Peyer's patch (tissue), 4 donors: ENCODE data around the gene PINK1. TPM values are rescaled to one million over a fixed set of nuclear protein-coding genes. Genes with fewer than 3 reads are reported as not detected.
"Not testable (repeated sequence)": the region's sequence is repeated elsewhere in the genome, so short reads cannot be mapped to it uniquely, and the experiment has no call there.

Experiments
- DNase-seq, 3 donors: peaks; one replicate each; pipeline ENCODE4 v3.0.0-alpha.2; 2017 to 2019
- H3K27ac ChIP-seq, 4 donors: fragments of 200-600 bp; sonication (generic); one replicate each; pipeline ENCODE4 v1.5.1; 2016 to 2019
- H3K27me3 ChIP-seq, 2 donors: fragments of 200-600 bp; sonication (generic); one replicate each; pipeline ENCODE4 v1.5.1; 2019
- H3K36me3 ChIP-seq, 3 donors: fragments of 200-600 bp; sonication (generic); one replicate each; pipeline ENCODE4 v1.5.1; 2016 to 2019
- H3K4me1 ChIP-seq, 4 donors: fragments of 200-600 bp; sonication (generic); one replicate each; pipeline ENCODE4 v1.5.1; 2016 to 2019
- H3K4me3 ChIP-seq, 4 donors: fragments of 200-600 bp; sonication (generic); 1 replicate in 3 of 4; 2 replicates in 1 of 4; pipeline ENCODE4 v1.5.1; 2016 to 2019; ENCODE audit warnings: mild to moderate bottlenecking in 1 of 4
- H3K9me3 ChIP-seq, 4 donors: fragments of 200-600 bp; sonication (generic); one replicate each; pipeline ENCODE4 v1.5.1; 2016 to 2019; ENCODE audit warnings: mild to moderate bottlenecking in 1 of 4
- POLR2A ChIP-seq, 2 donors: fragments of 450-650 bp; IDR thresholded peaks; one replicate each; pipeline ENCODE4 v1.5.1; 2017; ENCODE audit warnings: antibody characterized with exemption in 2 of 2, mild to moderate bottlenecking in 2 of 2, moderate library complexity in 2 of 2
- total RNA-seq, 4 donors: library from RNA; depleted of rRNA; stranded (reverse); fragments of >200 nt; gene quantifications; one replicate each; pipeline ENCODE4 v1.1.0, GENCODE V29; 2016
- TF ChIP-seq, protein P1 (sequence below), 6 experiments: fragments of 450-650 bp in 4 of 6; fragments of 200-600 bp in 2 of 6; sonication (generic) in 1 of 6; IDR thresholded peaks; one replicate each; pipeline ENCODE4 v1.5.1; 2017 to 2019; ENCODE audit warnings: antibody characterized with exemption in 6 of 6, mild to moderate bottlenecking in 3 of 6, moderate library complexity in 1 of 6

The PINK1 gene
- total RNA-seq, 4 donors from 2014 or later = 71.8 to 96.1 (median 89.4) TPM

DNA sequence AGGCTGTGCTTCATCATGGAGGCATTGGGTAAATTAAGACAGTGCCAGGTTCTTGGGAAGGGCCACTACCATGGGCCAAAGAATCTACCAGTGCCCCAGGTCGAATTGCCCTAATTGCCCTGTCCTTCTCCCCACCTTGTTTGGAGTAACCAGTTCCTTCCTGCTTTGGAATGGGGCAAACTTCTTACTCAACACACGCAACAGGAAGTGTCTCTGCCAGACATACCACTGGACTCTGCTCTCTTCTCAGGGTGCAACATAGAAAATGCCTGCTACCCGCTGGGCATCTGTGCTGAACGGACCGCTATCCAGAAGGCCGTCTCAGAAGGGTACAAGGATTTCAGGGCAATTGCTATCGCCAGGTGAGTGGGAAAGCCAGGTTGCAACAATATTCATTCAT, 28.6 kb upstream of the PINK1 start:
- no peak for DNase-seq
- no peak for TF ChIP-seq POLR2A (IDR thresholded peaks at IDR 0.05)
- TF ChIP-seq, protein P1, sequence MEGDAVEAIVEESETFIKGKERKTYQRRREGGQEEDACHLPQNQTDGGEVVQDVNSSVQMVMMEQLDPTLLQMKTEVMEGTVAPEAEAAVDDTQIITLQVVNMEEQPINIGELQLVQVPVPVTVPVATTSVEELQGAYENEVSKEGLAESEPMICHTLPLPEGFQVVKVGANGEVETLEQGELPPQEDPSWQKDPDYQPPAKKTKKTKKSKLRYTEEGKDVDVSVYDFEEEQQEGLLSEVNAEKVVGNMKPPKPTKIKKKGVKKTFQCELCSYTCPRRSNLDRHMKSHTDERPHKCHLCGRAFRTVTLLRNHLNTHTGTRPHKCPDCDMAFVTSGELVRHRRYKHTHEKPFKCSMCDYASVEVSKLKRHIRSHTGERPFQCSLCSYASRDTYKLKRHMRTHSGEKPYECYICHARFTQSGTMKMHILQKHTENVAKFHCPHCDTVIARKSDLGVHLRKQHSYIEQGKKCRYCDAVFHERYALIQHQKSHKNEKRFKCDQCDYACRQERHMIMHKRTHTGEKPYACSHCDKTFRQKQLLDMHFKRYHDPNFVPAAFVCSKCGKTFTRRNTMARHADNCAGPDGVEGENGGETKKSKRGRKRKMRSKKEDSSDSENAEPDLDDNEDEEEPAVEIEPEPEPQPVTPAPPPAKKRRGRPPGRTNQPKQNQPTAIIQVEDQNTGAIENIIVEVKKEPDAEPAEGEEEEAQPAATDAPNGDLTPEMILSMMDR (IDR thresholded peaks at IDR 0.05) = no peak
- no peaks in the 10 kb centered on the region for H3K27me3 ChIP-seq
- no peaks in the 10 kb centered on the region for H3K36me3 ChIP-seq
- no peak overlapping the region for H3K4me3 ChIP-seq
- H3K4me1 ChIP-seq = peaks cover 0 to 7% (median 0%) of the 10 kb centered on the region in 4 donors
- peak overlapping the region in 2 of 4 donors; percentile 57 to 77 for H3K27ac ChIP-seq
- no peaks in the 10 kb centered on the region for H3K9me3 ChIP-seq

DNA sequence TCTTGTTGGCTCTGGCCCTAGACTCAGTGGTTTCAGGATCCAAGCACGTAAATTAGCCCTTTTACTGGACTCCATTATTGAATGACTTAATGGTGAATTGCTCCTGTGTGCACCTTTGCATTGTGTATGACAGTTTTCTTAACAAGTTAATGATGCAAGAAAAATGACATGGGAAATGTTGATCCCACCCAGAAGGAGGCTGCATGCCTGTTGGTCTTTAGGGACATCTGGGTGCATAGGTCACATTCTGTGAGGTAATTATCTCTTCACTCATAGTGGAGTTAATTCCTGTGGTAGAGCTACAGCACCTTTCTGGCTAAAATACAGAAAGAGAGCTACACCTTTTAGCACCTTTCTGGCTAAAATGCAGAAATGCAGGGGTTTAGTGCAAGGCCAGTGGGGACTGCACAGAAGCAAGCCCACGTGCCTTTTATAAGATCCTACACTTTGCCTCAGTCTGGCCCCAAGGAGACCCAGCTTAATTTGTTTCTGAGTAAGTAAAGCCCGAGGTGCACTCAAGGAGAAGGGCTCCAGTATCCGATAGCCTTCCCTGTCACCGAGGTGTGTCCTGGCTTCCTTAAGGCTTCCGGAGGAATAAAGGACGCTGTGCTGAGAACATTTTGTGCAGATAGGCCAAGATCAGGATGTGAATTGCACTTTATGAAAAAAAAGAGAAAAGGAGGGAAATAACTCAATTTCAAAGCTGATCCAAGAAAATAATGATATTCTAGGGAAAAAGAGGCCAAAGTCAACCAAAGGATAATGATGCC, 26.3 kb upstream of the PINK1 start:
- H3K27ac ChIP-seq, H3K27me3 ChIP-seq, H3K9me3 ChIP-seq, DNase-seq, H3K4me1 ChIP-seq, H3K36me3 ChIP-seq, H3K4me3 ChIP-seq: not testable (repeated sequence)

DNA sequence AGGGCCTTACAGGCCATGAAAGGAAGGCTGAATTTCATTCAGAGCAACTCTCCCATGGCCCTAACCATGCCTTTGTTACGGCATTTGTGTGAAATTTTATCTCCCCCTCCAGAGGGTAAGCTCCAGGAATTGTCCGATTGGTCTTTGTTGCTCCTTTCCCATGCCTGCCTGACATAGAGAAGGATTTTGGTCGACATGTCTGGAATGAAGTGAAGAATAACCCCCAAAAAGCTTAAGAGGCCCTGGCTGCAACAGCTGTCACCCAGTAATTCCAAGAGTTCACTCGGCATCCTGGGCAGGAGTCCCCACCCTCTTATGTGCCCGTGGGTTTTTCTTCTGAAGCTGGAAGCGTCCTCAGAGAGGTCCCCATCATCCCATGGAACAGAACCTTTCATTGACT, 23.7 kb upstream of the PINK1 start:
- no peak for DNase-seq
- Histone ChIP-seq H3K4me1 (peaks cover 0 to 17% (median 0%) of the 10 kb centered on the region in 4 donors), H3K9me3 (no peaks in the 10 kb centered on the region), H3K27me3 (no peaks in the 10 kb centered on the region), H3K4me3 (no peak overlapping the region), H3K27ac (no peak overlapping the region), H3K36me3 (no peaks in the 10 kb centered on the region)
- no peak for TF ChIP-seq POLR2A (IDR thresholded peaks at IDR 0.05)
- TF ChIP-seq, protein P1 (IDR thresholded peaks at IDR 0.05) = no peak

DNA sequence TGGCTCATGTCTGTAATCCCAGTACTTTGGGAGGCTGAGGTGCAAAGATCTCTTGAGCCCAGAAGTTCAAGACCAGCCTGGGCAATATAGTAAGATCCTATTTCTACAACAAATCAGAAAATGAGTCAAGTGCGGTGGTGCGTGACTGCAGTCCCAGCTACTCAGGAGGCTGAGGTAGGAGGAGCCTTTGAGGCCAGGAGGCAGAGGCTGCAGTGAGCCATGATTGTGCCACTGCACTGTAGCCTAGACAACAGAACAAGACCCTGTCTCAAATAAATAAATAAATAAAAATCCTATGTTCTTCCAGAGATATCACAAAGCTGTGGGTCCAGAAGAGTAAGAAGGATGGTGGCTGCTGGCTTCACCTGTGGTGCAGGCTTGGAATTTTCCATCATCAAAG, 22.3 kb upstream of the PINK1 start:
- no peak for TF ChIP-seq POLR2A (IDR thresholded peaks at IDR 0.05)
- TF ChIP-seq, protein P1 (IDR thresholded peaks at IDR 0.05) = no peak
- Histone ChIP-seq H3K27ac (peak overlapping the region in 1 of 4 donors; percentile 28), H3K36me3 (no peaks in the 10 kb centered on the region), H3K4me1 (peaks cover 0 to 13% (median 0%) of the 10 kb centered on the region in 4 donors), H3K9me3 (no peaks in the 10 kb centered on the region), H3K27me3 (no peaks in the 10 kb centered on the region), H3K4me3 (no peak overlapping the region)
- DNase-seq = no peak

DNA sequence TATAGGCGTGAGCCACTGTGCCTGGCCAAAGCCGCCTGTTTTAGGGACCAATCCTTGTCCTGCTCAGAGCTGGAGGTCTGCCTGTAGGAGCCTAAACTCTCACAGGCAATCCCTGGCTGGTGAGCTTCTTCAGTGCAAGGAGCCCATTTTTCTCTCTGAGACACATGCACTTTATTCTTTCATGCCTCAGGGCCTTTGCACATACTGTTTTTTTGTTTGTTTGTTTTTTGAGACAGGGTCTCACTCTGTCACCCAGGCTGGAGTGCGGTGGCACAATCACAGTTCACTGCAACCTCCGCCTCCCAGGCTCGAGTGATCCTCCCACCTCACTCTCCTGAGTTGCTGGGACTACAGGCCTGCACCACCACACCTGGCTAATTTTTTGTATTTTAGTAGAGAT, 21.6 kb upstream of the PINK1 start:
- Histone ChIP-seq H3K9me3 (no peaks in the 10 kb centered on the region), H3K4me1 (peaks cover 0 to 13% (median 0%) of the 10 kb centered on the region in 4 donors), H3K36me3 (no peaks in the 10 kb centered on the region), H3K27me3 (no peaks in the 10 kb centered on the region), H3K4me3 (no peak overlapping the region), H3K27ac (no peak overlapping the region)
- DNase-seq = no peak
- TF ChIP-seq, protein P1 (IDR thresholded peaks at IDR 0.05) = no peak
- no peak for TF ChIP-seq POLR2A (IDR thresholded peaks at IDR 0.05)

DNA sequence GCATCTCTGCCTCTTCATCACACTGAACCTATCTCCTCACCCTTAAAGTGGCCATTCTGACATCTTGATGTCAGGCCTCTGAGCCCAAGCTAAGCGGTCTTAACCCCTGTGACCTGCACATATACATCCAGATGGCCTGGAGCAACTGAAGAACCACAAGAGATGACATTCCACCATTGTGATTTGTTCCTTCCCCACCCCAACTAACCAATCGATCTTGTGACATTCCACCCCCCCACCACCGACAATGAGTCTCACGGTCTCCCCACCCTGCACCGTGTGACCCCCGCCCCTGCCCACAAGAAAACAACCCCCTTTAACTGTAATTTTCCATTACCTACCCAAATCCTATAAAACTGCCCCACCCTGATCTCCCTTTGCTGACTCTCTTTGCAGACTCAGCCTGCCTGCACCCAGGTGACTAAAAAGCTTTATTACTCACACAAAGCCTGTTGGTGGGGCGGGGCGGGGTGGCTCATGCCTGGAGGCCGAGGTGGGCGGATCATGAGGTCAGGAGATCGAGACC, 21.0 kb upstream of the PINK1 start:
- TF ChIP-seq, protein P1 (IDR thresholded peaks at IDR 0.05) = no peak
- TF ChIP-seq POLR2A (IDR thresholded peaks at IDR 0.05) = no peak
- peaks cover 0 to 13% (median 0%) of the 10 kb centered on the region in 4 donors for H3K4me1 ChIP-seq
- H3K27ac ChIP-seq = no peak overlapping the region
- no peaks in the 10 kb centered on the region for H3K9me3 ChIP-seq
- DNase-seq = peak in 2 of 3 donors; percentile 56 to 59
- H3K36me3 ChIP-seq = no peaks in the 10 kb centered on the region
- no peaks in the 10 kb centered on the region for H3K27me3 ChIP-seq
- no peak overlapping the region for H3K4me3 ChIP-seq
